GM21576 (cell line): ENCODE results near the gene HOATZ.

Source experiments
- ATAC-seq: cut with Tn5 transposase; IDR thresholded peaks from one replicate; pipeline ENCODE4 v1.9.1; 2021; ENCODE audit warnings: mild to moderate bottlenecking, moderate library complexity; ENCODE audit not compliant: unreplicated experiment

Gene HOATZ

DNA sequence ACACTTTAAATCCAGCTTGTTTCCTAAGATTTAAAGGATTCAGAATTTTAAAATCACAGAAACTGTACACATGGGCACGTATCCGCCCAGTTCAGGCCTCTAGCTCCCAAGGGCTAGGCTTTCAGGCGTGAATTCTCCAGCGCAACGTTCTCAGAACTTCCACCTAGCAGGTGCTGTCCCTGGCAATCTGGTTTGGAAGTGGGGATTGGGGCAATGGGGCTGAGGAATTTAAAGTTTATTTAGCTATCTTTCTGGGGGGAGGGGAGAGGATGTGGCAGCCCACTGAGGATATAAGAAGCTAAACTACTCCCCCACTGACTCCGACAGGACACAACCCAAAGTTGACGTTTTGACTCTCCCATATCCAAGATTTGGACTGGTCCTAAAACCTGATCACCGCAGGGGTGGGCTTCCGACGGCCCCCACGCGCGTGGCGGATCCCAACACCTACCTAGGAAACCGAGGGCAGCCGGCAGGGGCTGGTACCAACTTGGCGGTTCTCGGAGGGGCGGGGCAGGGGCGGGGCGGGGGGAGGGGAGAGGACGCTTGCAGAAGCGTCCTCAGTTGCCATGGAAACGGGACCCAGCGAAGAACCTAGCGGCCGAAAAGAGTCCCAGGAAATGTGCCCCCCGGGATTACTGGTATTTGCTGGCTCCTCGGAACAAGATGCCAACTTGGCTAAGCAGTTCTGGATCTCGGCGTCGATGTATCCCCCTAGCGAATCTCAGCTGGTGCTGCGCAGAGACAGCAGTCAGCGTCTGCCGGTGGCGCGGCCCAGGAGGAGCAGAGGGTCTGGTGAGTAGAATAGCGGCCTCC lies at the start of gene HOATZ:
TSS of gene HOATZ (plus strand) at position 563 of the 816 bp plus-strand sequence. CDS start at position 570, 7 bp downstream.
- ATAC-seq: no peak

- ATAC-seq: no peak
Measured at GRCh38 chr11:111465400-111465799, 49.2 kb upstream of the HOATZ start.

- ATAC-seq: no peak
Measured at GRCh38 chr11:111466615-111467014, 48.0 kb upstream of the HOATZ start.

DNA sequence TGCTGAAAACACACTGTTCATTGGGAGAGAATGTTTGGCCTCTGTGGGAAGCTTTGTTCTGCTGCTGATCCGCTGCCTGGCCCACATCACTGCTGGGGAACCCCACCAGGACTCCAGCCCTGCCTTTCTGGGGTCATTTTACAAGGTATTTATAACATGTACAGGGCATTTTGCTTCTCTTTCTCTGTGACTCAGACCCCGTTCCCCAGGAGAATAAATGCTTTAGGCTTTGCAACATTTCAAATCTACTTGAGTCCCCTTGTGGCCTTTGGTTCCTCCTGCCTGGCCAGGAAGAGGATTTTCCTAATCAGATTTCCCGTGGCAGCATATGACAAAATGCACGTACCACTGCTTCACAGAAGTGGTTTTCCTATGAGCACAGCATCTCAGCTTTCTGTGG lies 45.4 kb upstream of the HOATZ start:
- no peak for ATAC-seq

DNA sequence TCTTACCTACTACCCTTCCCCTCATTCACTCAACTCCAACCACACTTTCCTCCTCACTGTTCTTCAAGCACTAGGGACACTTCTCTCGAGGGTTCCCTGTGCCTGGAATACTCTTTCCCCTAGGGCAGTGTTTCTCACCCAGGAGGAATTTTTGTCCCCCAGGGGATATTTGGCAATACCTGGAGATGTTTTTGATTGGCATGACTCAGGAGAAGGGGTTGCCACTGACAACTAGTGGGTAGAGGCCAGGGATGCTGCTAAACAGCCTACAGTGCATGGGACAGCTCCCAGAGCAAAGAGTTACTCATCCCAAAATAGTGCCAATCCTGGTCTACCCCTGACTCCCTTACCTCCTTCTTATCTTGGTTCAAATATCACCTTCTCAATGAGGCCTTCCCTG lies 42.4 kb upstream of the HOATZ start:
- ATAC-seq: no peak

GRCh38 chr11:111474432-111474831 lies 40.1 kb upstream of the HOATZ start:
- no peak for ATAC-seq

- no peak for ATAC-seq
Measured at GRCh38 chr11:111476366-111476765, 38.2 kb upstream of the HOATZ start.

DNA sequence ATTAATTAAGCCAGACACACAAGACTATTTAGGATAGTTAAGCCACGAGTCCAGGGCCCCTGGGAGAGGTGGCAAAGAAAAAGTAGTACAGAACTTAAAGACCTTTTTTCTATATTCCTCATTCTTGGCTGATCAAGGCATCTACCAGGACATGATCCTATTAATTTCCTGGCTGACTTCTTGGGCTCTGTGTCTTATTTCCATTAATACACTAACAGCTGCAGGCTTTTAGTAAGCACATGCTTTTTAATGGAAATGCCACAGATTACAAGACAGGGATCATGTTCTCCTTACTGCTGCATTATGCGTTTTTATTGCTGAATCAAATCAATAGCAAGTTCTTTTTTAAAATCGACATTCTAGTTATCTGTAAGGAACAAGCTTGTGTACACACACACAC lies 37.6 kb upstream of the HOATZ start:
- ATAC-seq: no peak

DNA sequence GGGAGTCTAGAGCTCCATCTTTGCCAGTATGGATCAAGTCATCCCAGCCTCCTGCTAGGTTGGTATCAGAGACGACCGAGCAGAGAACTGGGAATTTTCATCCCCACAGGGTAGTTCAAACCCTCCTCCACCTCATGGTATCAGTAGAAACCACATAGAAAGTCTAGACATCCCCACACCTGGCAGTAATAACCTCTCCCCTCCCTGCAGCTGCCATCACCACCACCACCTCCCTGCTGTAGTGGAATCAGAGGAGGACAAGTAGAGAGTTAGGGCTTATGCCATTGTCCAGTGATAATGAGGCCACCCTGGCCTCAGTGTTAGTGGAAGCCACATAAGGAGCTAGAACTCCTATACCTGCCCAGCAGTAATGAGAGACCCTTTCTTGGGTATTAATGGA lies 36.7 kb upstream of the HOATZ start:
- ATAC-seq: no peak

- ATAC-seq: no peak
Measured at GRCh38 chr11:111479666-111480065, 34.9 kb upstream of the HOATZ start.

- no peak for ATAC-seq
Measured at GRCh38 chr11:111483431-111483830, 31.1 kb upstream of the HOATZ start.

GRCh38 chr11:111490496-111490895 lies 24.1 kb upstream of the HOATZ start:
- ATAC-seq: no peak

DNA sequence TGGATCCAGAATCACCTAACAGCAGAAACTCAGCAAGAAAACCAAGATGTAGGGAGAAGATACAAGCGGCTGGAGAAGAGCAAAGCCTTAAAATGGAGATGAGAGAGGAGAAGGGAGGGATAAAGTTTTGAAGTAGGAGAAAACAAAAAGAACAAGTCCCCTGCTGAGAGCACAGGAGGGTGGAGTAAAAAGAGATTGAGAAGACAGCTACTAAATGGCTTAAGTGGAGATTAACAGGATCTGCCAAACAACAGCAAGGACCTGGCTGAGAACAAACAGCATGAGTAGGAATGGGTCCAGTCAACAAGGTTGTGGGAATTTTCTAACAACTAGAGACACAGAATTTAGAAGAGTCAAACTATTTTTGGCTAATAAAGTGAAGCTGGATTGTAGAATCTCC lies 20.5 kb upstream of the HOATZ start:
- no peak for ATAC-seq

GRCh38 chr11:111499483-111499882 lies 15.1 kb upstream of the HOATZ start:
- ATAC-seq: no peak

GRCh38 chr11:111500481-111500880 lies 14.1 kb upstream of the HOATZ start:
- no peak for ATAC-seq

GRCh38 chr11:111502611-111503010 lies 12.0 kb upstream of the HOATZ start:
- no peak for ATAC-seq

DNA sequence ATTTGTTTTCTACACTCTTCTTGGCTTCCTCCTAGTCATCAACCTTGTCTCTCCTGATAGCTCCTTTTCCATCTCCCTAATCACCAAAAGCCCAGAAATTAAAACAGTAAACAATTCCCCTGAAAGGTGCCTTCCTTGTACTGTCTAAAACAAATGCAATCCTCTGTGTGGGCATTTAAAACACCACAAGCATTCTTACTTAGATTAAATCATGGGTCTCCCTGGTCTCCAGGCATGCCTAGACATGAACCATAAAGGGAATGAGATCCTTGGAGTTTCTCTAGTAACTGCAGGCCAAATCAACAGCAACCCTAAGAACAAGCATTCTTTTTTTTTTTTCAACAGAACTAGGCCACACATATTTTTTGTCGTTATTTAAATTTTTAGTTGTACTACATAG lies 4.3 kb upstream of the HOATZ start:
- no peak for ATAC-seq

DNA sequence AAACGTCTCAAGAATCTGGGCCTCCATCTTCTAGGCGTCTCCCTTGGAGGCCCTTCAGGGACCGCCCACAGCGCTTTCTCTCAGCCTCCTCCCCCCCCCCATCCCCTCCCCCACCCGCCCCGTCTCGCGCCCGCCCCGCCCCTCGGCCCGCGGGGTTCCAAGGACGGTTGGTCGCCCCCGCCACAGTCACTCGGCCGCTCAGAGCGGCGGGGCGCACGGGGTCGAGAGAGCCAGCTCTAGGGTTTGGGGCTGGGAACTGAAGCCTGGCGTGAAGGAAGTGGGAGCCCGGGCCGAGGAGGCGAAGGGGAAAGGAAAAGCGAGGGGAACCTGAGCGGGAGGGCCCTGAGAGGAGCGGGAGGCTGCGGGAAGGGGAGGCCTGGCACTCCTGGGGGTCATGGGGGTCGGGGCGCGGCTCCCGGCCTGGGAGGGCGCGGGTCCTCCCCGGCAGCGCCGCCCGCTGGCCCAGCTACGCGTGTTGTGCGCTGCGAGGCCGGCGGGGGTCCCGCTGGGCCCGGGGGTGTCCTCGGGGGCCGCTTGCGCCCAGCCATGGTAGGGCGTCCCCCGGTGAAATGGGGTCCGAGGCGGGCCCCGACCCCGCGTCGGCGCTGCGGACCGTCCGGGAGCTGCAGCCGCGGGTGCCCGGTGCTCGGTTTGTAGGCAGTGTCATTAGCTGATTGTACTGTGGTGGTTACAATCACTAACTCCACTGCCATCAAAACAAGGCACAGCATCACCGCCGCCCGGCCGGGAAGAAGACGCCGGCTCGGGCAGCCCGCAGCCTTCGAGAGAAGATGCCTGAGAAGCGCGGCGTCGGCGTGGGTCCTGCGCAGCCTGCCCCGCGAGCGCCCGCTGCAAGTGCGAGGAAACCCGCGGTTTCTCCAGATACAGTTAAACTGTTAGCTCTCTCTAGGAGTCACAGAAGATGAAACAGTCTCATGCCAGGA lies 2.0 kb upstream of the HOATZ start, which contains the start of gene BTG4:
TSS of gene BTG4 (minus strand) at position 91 of the 944 bp plus-strand sequence. CDS start 13,610 bp downstream, outside the sequence.
- no peak for ATAC-seq

GRCh38 chr11:111513240-111513605 lies 1.4 kb upstream of the HOATZ start:
- ATAC-seq: no peak

DNA sequence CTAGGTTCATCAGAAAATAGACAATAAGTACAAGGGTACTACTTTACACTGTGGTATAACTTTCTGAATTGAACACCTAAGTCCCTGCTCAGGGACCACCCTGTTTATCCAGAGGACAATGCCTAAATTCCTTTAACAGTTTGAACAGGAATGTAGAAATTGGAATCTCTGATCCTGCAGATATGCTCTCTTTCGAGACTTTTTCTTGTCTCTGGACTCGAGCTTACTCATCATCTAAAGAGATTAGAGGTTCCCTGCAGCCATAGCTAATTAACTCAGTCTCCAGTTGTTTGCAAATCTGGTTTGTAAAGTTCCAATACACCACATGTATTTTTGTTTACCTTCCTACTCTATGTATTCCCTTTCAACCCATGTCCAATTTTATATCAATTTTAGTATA lies 1.0 kb downstream of the HOATZ start:
- ATAC-seq: no peak

DNA sequence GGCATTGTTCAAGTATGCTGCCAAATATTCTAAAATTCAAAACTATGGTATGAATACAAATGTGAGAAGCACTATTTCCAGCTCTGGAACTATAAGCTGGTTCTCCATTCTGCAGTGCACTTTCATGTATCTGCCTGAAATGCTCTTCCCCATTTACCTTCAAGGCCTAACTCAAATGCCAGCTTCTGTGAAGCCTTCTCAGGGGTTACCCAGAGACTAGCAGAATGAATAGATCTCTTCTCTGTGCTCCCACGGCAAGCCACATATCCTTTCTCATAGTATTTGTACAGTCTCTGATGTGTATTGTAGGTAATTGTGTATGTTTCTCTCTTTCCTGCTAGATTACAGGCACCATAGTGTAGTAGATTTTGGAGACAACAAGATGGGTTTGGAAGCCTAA lies 4.1 kb downstream of the HOATZ start:
- no peak for ATAC-seq

GRCh38 chr11:111520560-111520959 lies 6.0 kb downstream of the HOATZ start:
- no peak for ATAC-seq
